Measurements from ENCODE around the gene DGKQ. TPM values are rescaled to one million over a fixed set of nuclear protein-coding genes. Genes with fewer than 3 reads are reported as not detected.

DGKQ gene
- total and polyA plus RNA-seq, 2 of the 8 experiments (the other 6 are each of a cell fraction or from before 2014, with no cell fraction given) = 7.3 to 9.7 TPM

GRCh38 chr4:985123-985830 lies 11.9 kb upstream of the DGKQ start (continued):
- 0 out of 4 replicates have a peak, but pooled peaks of 1 of the 3 experiments have one; percentile 4 for TF ChIP-seq CTCF (IDR thresholded peaks at IDR 0.05; ENCODE audit: control extremely low read depth in 1 of 3, insufficient read depth in 1 of 3, low read depth in 1 of 3, low read length in 3 of 3)
- 0 out of 2 replicates have a peak, but pooled peaks have one; percentile 28 for TF ChIP-seq USF2 (IDR thresholded peaks at IDR 0.05; ENCODE audit: low read length)
- no peak for TF ChIP-seq POLR2AphosphoS5 (IDR thresholded peaks at IDR 0.05; ENCODE audit: low read depth, low read length)
- TF ChIP-seq ZNF274 (IDR thresholded peaks at IDR 0.05; ENCODE audit: borderline replicate concordance, extremely low read depth, low read length) = no peak
- TF ChIP-seq NANOG (IDR thresholded peaks at IDR 0.05; ENCODE audit: insufficient read depth, low read depth, low read length, poor library complexity, severe bottlenecking) = no peak
- TF ChIP-seq BCL11A (IDR thresholded peaks at IDR 0.05; ENCODE audit: low read depth in 2 of 2, low read length in 2 of 2) = no peak
- no peak for TF ChIP-seq HDAC6 (IDR thresholded peaks at IDR 0.05; ENCODE audit: low read depth, low read length)
- no peak for TF ChIP-seq CREB1 (IDR thresholded peaks at IDR 0.05)
- TF ChIP-seq TAF7 (optimal IDR thresholded peaks at IDR 0.05; ENCODE audit: borderline replicate concordance, low read depth, low read length) = no peak

All from H1 (cell line).